Loucy (cell line): ENCODE results near the gene NR2F2.

ENCODE experiments used
- H2AFZ ChIP-seq: fragments of 200-600 bp; sonication (generic); 2 replicates; pipeline ENCODE4 v1.6.0; 2016; ENCODE audit warnings: antibody characterized with exemption, mild to moderate bottlenecking, low read length, moderate library complexity
- H3F3A ChIP-seq: fragments of 200-600 bp; 2 replicates; pipeline ENCODE4 v1.6.0; 2016; ENCODE audit warnings: antibody characterized with exemption, low read depth, mild to moderate bottlenecking
- H3K27me3 ChIP-seq: fragments of 200-600 bp; sonication (generic); 2 replicates; pipeline ENCODE4 v1.6.1; 2014; ENCODE audit warnings: low read length, mild to moderate bottlenecking; ENCODE audit not compliant: insufficient read depth, poor library complexity, severe bottlenecking
- H3K36me3 ChIP-seq: fragments of 200-600 bp; sonication (generic); 2 replicates; pipeline ENCODE4 v1.6.1; 2016; ENCODE audit warnings: low read length; ENCODE audit not compliant: insufficient read depth
- H3K4me1 ChIP-seq: fragments of 200-600 bp; sonication (generic); 2 replicates; pipeline ENCODE4 v1.5.1; 2014; ENCODE audit warnings: low read length, mild to moderate bottlenecking; ENCODE audit not compliant: insufficient read depth, poor library complexity, severe bottlenecking
- H3K4me2 ChIP-seq: fragments of 200-600 bp; sonication (generic); 2 replicates; pipeline ENCODE4 v1.6.0; 2014; ENCODE audit warnings: antibody characterized with exemption, low read length, low read depth, mild to moderate bottlenecking; ENCODE audit not compliant: poor library complexity, severe bottlenecking
- H3K4me3 ChIP-seq: fragments of 200-600 bp; sonication (generic); 2 replicates; pipeline ENCODE4 v1.5.1; 2014; ENCODE audit warnings: low read length, mild to moderate bottlenecking, mixed read lengths; ENCODE audit not compliant: poor library complexity, severe bottlenecking
- H3K79me2 ChIP-seq: fragments of 200-600 bp; sonication (generic); 2 replicates; pipeline ENCODE4 v1.6.1; 2014; ENCODE audit warnings: low read length; ENCODE audit not compliant: insufficient read depth
- H3K9ac ChIP-seq: fragments of 200-600 bp; sonication (generic); 2 replicates; pipeline ENCODE4 v1.6.0; 2014; ENCODE audit warnings: mild to moderate bottlenecking, low read depth, low read length, moderate library complexity; ENCODE audit not compliant: poor library complexity, severe bottlenecking
- H3K9me2 ChIP-seq: fragments of 200-600 bp; sonication (generic); replicated peaks from 2 replicates; pipeline ENCODE4 v1.6.1; 2016; ENCODE audit warnings: low read depth, low read length, mixed read lengths
- H3K9me3 ChIP-seq: fragments of 200-600 bp; sonication (generic); 2 replicates; pipeline ENCODE4 v1.6.1; 2014; ENCODE audit warnings: mild to moderate bottlenecking, antibody characterized with exemption, low read length, low read depth; ENCODE audit not compliant: insufficient read depth
- H4K20me1 ChIP-seq: fragments of 200-600 bp; sonication (generic); 2 replicates; pipeline ENCODE4 v1.6.0; 2014; ENCODE audit warnings: antibody characterized with exemption, low read length, mild to moderate bottlenecking; ENCODE audit not compliant: insufficient read depth, poor library complexity, severe bottlenecking
- EZH2phosphoT487 ChIP-seq: fragments of 200-600 bp; IDR thresholded peaks from 2 replicates; pipeline ENCODE4 v1.6.1; 2018; ENCODE audit warnings: antibody characterized with exemption, mild to moderate bottlenecking, moderate library complexity, borderline replicate concordance
- TF ChIP-seq, protein P1 (sequence below): fragments of 200-600 bp; sonication (generic); conservative IDR thresholded peaks from 2 replicates; pipeline ENCODE4 v1.5.1; 2014; ENCODE audit warnings: mild to moderate bottlenecking, antibody characterized with exemption, low read length

Gene NR2F2

DNA sequence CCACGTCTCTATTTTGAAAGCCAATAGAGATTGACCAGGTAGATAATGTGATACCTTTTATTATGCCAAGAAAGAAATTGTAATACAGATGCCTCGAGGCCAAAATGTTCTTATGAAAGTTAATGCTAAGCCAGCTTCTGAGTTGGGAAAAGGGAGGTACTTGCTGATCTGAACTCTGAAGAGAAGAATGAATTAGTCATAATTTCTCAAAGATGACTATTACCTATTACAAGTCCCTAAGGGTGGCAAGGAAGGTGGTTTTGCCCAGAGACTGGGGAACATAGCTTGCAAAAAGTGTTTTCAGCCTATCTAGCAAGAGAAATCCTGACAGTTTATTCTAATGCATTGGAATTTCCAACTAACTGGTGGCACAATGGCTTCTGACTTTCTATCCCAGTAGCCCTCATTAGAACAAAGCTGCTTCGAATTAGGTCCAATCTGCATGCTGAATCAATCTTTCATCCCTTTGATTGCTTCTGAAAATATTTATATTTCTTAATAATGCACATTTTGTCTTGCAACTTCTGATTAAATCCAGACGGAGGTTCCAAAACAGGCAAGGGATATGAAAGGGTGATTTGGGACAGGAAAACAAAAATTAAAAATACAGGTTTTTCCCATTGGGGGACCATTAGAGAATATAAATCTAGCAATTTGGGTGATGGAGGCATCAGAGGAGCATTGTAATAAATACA lies 17.7 kb upstream of the NR2F2 start:
- Histone ChIP-seq H3F3A (no peaks in the 10 kb centered on the region), H3K4me3 (no peak overlapping the region), H3K9me3 (no peaks in the 10 kb centered on the region), H3K4me1 (no peaks in the 10 kb centered on the region), H3K36me3 (no peaks in the 10 kb centered on the region), H3K4me2 (no peak overlapping the region), H2AFZ (no peak overlapping the region), H4K20me1 (no peaks in the 10 kb centered on the region), H3K9me2 (no peaks in the 10 kb centered on the region), H3K27me3 (peaks cover 13% of the 10 kb centered on the region), H3K79me2 (no peaks in the 10 kb centered on the region), H3K9ac (no peak overlapping the region)
- no peak for TF ChIP-seq EZH2phosphoT487
- TF ChIP-seq, protein P1, sequence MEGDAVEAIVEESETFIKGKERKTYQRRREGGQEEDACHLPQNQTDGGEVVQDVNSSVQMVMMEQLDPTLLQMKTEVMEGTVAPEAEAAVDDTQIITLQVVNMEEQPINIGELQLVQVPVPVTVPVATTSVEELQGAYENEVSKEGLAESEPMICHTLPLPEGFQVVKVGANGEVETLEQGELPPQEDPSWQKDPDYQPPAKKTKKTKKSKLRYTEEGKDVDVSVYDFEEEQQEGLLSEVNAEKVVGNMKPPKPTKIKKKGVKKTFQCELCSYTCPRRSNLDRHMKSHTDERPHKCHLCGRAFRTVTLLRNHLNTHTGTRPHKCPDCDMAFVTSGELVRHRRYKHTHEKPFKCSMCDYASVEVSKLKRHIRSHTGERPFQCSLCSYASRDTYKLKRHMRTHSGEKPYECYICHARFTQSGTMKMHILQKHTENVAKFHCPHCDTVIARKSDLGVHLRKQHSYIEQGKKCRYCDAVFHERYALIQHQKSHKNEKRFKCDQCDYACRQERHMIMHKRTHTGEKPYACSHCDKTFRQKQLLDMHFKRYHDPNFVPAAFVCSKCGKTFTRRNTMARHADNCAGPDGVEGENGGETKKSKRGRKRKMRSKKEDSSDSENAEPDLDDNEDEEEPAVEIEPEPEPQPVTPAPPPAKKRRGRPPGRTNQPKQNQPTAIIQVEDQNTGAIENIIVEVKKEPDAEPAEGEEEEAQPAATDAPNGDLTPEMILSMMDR, result no peak

DNA sequence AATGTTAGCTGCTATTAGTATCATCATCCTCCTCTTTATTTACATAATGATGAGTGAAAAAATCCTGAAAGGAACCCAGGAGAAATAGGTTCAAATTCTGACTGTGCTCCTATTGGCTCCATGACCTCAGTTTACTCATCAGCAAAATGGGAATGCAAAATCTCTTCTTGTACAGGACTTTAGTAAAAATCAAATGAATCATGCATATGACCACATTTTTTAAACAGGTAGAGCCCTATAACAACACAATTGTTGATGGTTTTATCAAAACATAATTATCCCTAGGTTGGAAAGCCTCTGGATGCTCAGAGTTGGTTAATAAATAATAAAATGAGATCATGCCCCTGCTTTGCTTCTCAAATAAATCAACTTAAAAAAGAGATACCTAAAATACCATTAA lies 16.0 kb upstream of the NR2F2 start:
- no peaks in the 10 kb centered on the region for H3K9me3 ChIP-seq

DNA sequence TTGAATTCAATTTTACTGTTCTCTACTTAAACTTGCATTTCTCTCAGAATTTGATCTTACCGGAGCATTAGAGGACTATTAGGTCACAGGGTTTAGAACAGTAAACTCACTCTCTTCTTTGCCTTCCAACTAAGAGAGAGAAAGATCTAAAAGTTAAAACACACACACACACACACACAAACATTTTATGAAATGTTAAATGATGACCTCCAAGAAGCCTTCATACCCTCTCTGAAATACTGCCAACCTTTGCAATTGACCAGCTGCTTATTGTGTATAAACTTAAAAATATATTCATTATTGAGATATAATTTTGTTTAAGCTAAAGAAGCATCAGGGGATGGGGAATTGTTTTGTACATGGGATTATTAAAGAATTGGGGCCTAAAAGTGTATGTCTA lies 15.5 kb upstream of the NR2F2 start:
- peaks cover 27% of the 10 kb centered on the region for H3K27me3 ChIP-seq
- H3K36me3 ChIP-seq, result no peaks in the 10 kb centered on the region
- no peak overlapping the region for H3K9ac ChIP-seq
- H3K4me2 ChIP-seq, result no peak overlapping the region
- H2AFZ ChIP-seq, result no peak overlapping the region
- TF ChIP-seq EZH2phosphoT487, result no peak
- TF ChIP-seq, protein P1, result no peak
- no peaks in the 10 kb centered on the region for H3K79me2 ChIP-seq
- H4K20me1 ChIP-seq, result no peaks in the 10 kb centered on the region
- no peaks in the 10 kb centered on the region for H3F3A ChIP-seq
- no peak overlapping the region for H3K4me3 ChIP-seq
- no peaks in the 10 kb centered on the region for H3K9me3 ChIP-seq
- H3K4me1 ChIP-seq, result no peaks in the 10 kb centered on the region
- H3K9me2 ChIP-seq, result no peaks in the 10 kb centered on the region

More for the DNA sequence above, 16.0 kb upstream of the NR2F2 start:
- Histone ChIP-seq H4K20me1 (no peaks in the 10 kb centered on the region), H2AFZ (no peak overlapping the region), H3K9ac (no peak overlapping the region), H3K4me1 (no peaks in the 10 kb centered on the region), H3K36me3 (no peaks in the 10 kb centered on the region), H3K9me2 (no peaks in the 10 kb centered on the region), H3K27me3 (peaks cover 24% of the 10 kb centered on the region), H3K4me2 (no peak overlapping the region), H3K79me2 (no peaks in the 10 kb centered on the region), H3K4me3 (no peak overlapping the region), H3F3A (no peaks in the 10 kb centered on the region)
- TF ChIP-seq, protein P1, result no peak
- no peak for TF ChIP-seq EZH2phosphoT487
